ENCODE measurements around the gene DRAP1. TPM values are rescaled to one million over a fixed set of nuclear protein-coding genes. Genes with fewer than 3 reads are reported as not detected.
A peak's percentile ranks its signal among the peaks of the same experiment; 100 is the strongest.

Gene DRAP1
- total and polyA plus RNA-seq, 8 donors = 61.0 to 112 (median 86.3) TPM

DNA sequence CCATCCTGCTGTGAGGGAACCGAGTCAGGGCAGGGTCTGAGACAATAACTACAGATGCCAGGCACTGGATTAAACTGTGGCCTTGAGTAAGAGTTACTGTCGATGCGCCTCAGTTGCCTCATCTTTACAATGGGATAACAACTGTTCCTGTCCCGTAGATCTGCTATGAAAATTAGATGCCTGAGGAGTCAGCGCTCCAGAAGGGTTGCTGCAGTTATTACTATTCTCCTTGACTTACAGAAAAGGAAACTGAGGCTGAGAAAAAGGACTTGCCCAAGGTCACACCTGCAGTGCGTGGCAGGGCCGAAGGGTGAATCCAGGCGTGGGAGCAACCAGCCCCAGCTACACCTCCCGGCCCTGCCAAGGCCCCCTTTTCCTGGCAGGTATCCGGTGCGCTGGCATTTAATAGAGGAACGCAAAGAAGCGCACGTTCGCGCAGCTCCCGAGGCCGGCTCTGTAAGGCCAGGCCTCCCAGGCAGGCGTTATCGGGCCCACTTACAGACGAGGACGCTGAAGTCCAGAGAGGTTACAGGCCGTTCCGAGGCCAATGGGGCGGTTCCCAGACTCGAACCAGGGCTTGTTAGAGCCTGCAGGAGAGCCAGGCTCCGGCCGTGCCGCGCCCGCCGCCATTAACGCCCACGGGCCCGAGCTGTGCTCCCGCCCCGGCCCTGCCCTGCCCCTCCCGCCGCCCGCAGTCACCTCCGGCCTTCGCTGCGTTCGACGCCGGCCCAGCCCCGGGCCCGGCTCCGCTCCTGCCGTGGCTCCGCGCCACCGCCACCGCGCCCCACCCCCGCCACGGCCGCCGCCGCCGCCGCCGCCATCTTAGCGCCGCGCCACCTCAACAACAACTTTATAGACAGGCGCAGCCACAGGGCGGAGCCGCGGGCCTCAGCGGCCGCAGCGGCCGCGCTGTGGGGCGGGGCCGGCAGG is 750 bp upstream of the DRAP1 start, which contains the start of gene C11orf68:
Gene C11orf68, minus strand, starts transcription at position 852 of the 930 bp plus-strand sequence. Its CDS starts 31 bp downstream, at position 821.
- ATAC-seq (no peak), DNase-seq (peak in 1 of 4 donors; percentile 58)
- peak within 1 kb of the TSS; percentile 94 to 98 for H3K4me3 ChIP-seq
- TF ChIP-seq, protein P1, sequence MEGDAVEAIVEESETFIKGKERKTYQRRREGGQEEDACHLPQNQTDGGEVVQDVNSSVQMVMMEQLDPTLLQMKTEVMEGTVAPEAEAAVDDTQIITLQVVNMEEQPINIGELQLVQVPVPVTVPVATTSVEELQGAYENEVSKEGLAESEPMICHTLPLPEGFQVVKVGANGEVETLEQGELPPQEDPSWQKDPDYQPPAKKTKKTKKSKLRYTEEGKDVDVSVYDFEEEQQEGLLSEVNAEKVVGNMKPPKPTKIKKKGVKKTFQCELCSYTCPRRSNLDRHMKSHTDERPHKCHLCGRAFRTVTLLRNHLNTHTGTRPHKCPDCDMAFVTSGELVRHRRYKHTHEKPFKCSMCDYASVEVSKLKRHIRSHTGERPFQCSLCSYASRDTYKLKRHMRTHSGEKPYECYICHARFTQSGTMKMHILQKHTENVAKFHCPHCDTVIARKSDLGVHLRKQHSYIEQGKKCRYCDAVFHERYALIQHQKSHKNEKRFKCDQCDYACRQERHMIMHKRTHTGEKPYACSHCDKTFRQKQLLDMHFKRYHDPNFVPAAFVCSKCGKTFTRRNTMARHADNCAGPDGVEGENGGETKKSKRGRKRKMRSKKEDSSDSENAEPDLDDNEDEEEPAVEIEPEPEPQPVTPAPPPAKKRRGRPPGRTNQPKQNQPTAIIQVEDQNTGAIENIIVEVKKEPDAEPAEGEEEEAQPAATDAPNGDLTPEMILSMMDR (IDR thresholded peaks at IDR 0.05) = no peak
- H3K27me3 ChIP-seq = no peaks in the 10 kb centered on the region
- peaks cover 0 to 26% of the 10 kb centered on the region in 2 donors for H3K36me3 ChIP-seq
- peak within 1 kb of the TSS; percentile 91 to 94 for H3K27ac ChIP-seq
- H3K9me3 ChIP-seq = no peaks in the 10 kb centered on the region
- H3K4me1 ChIP-seq = peaks cover 41 to 56% of the 10 kb centered on the region in 2 donors
- intact Hi-C loops (cut with DNase I) = no loop called here

DNA sequence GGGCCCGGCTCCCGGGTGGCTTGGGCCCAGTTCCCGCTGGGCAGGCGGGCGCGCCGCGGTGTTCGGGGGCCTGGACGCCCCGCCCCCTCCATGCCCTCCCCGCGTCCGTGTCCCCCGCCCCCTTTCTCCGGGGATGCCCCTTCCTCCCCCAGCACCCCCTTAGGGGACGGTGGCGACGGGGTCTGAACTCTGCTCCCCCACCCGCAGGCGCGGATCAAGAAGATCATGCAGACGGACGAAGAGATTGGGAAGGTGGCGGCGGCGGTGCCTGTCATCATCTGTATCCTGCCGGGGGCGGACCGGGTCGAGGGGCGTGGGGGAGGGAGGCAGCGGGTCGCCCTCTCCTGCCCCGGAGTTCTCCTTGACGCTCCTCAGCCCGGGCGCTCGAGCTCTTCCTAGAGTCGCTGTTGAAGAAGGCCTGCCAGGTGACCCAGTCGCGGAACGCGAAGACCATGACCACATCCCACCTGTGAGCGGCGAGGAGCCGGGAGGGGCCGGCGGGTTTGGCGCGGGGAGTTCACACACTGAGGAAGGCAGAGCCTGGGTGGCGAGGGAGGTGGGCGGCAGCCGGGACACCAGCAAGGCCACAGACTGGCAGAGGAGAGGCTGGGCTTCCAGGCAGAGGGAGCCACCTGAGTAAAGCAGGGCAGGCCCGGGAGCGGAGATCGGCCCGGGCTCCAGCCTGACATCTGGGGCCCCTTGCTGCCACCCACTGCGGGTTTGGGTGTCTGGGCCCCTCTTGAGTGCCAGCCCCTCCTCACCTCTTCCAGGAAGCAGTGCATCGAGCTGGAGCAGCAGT is 546 bp downstream of the DRAP1 start:
- TF ChIP-seq, protein P1 (IDR thresholded peaks at IDR 0.05) = no peak
- Histone ChIP-seq H3K4me3 (peak overlapping the region; percentile 94 to 98), H3K9me3 (no peaks in the 10 kb centered on the region), H3K27ac (peak overlapping the region; percentile 81 to 89), H3K36me3 (peaks cover 0 to 26% of the 10 kb centered on the region in 2 donors), H3K27me3 (no peaks in the 10 kb centered on the region), H3K4me1 (peaks cover 40 to 52% of the 10 kb centered on the region in 2 donors)
- DNase-seq = peak in 2 of 4 donors; percentile 57 to 86
- ATAC-seq = peak; percentile 38
- intact Hi-C loops (cut with DNase I) = no loop called here

DNA sequence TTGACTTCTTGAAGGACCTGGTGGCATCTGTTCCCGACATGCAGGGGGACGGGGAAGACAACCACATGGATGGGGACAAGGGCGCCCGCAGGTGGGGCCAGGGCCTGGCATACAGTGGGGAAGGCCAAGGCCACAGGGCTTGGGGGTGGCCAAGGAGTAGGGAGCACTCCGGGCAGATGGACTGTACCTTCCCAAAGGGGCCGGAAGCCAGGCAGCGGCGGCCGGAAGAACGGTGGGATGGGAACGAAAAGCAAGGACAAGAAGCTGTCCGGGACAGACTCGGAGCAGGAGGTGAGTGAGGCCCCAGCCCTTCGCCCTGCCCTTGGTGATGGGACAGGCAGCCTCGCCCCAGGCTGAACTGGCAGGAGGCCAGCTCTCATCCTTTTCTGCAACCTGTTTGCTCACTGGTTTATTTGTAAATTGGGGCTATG is 1.2 kb downstream of the DRAP1 start:
- intact Hi-C loops (cut with DNase I) = no loop called here
- TF ChIP-seq, protein P1 (IDR thresholded peaks at IDR 0.05) = no peak
- Histone ChIP-seq H3K4me3 (peak overlapping the region; percentile 94 to 98), H3K36me3 (peaks cover 0 to 26% of the 10 kb centered on the region in 2 donors), H3K27ac (no peak overlapping the region), H3K9me3 (no peaks in the 10 kb centered on the region), H3K27me3 (no peaks in the 10 kb centered on the region), H3K4me1 (peaks cover 34 to 45% of the 10 kb centered on the region in 2 donors)
- DNase-seq (peak in 1 of 4 donors; percentile 78), ATAC-seq (no peak)

DNA sequence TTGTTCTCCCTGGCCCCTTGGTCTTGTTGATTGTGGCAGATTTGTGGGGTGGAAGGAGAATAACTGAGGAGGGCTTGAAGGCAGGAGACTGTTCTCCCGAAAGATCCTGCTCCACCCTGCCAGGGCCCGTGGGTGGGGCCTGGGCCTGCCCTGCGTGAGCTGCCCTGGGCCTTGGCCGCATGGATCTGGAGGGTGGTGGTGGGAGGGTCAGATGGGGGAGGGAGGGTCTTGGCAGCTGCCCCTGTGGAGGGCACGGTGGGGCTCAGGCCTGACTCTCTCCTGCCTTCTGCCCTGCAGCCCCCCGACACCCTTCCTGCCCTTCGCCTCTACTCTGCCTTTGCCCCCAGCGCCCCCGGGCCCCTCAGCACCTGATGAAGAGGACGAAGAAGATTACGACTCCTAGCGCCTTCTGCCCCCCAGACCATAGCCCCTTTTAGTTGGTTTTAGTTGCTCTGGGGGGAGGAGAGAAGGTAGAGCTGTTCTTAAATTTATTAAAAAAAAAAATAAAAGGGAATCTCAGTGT is 1.9 kb downstream of the DRAP1 start:
- ATAC-seq (no peak), DNase-seq (no peak)
- TF ChIP-seq, protein P1 (IDR thresholded peaks at IDR 0.05) = no peak
- Histone ChIP-seq H3K9me3 (no peaks in the 10 kb centered on the region), H3K27me3 (no peaks in the 10 kb centered on the region), H3K4me1 (peaks cover 28 to 38% of the 10 kb centered on the region in 2 donors), H3K27ac (no peak overlapping the region), H3K36me3 (peaks cover 0 to 26% of the 10 kb centered on the region in 2 donors), H3K4me3 (peak overlapping the region in 1 of 2 donors; percentile 98)
- intact Hi-C loops (cut with DNase I) = no loop called here
